HEK293 (cell line): Measurements from ENCODE around the gene L3MBTL4.
"Not testable (repeated sequence)": the region's sequence is repeated elsewhere in the genome, so short reads cannot be mapped to it uniquely, and the experiment has no call there.

ENCODE experiments used
- CTCF ChIA-PET: fragments of 350-600 bp; formaldehyde crosslinking; extraction: SDS; loops from one replicate; lab custom pipeline; 2021; ENCODE audit warnings: antibody characterized with exemption; lab: Yijun Ruan, JAX
- POLR2A ChIA-PET: fragments of 300-600 bp; formaldehyde crosslinking; extraction: SDS; loops from one replicate; lab custom pipeline; 2020; ENCODE audit warnings: antibody characterized with exemption, inconsistent platforms; lab: Yijun Ruan, JAX
- H3K27ac ChIP-seq: fragments of 200-500 bp; sonication (Bioruptor generic); 2 replicates; pipeline ENCODE4 v1.5.1; 2014; ENCODE audit warnings: low read depth, low read length, control low read depth, inconsistent platforms; ENCODE audit errors: extremely low read depth
- H3K36me3 ChIP-seq, 2 experiments: fragments of 200-500 bp in 1 of 2; sonication (Bioruptor generic) in 1 of 2; 1 replicate in 1 of 2; 2 replicates in 1 of 2; pipeline ENCODE4 v1.5.1; 2014 to 2017; ENCODE audit warnings: inconsistent platforms in 2 of 2, low read length in 2 of 2; ENCODE audit not compliant: control insufficient read depth in 2 of 2, insufficient read depth in 1 of 2
- H3K4me1 ChIP-seq: fragments of 200-500 bp; sonication (Bioruptor generic); 2 replicates; pipeline ENCODE4 v1.5.1; 2014; ENCODE audit warnings: mild to moderate bottlenecking, low read length, inconsistent platforms; ENCODE audit not compliant: control insufficient read depth, insufficient read depth
- H3K4me3 ChIP-seq: 2 replicates; pipeline ENCODE4 v1.5.1; 2011; ENCODE audit warnings: low read depth, mild to moderate bottlenecking, control low read depth, low read length, moderate library complexity
- H3K9me3 ChIP-seq: fragments of 200-500 bp; sonication (Bioruptor generic); 2 replicates; pipeline ENCODE4 v1.5.1; 2014; ENCODE audit warnings: low read depth, low read length, inconsistent platforms; ENCODE audit not compliant: control insufficient read depth, insufficient read depth
- KLF10 ChIP-seq: fragments of 450-650 bp; IDR thresholded peaks from 2 replicates; pipeline ENCODE4 v1.5.1; 2018; ENCODE audit warnings: missing biosample characterization, mild to moderate bottlenecking, missing genetic modification characterization
- PRDM1 ChIP-seq: fragments of 450-650 bp; formaldehyde crosslinking; IDR thresholded peaks from 2 replicates; pipeline ENCODE4; 2016; ENCODE audit warnings: missing biosample characterization, missing genetic modification characterization
- REPIN1 ChIP-seq: fragments of 450-650 bp; formaldehyde crosslinking; IDR thresholded peaks from 2 replicates; pipeline ENCODE4 v1.5.1; 2017; ENCODE audit warnings: missing biosample characterization, missing genetic modification characterization, low read depth
- ZFHX2 ChIP-seq: fragments of 450-650 bp; formaldehyde crosslinking; conservative IDR thresholded peaks from 2 replicates; pipeline ENCODE4 v1.5.1; 2016; ENCODE audit warnings: missing biosample characterization, missing genetic modification characterization
- ZNF169 ChIP-seq: fragments of 450-650 bp; formaldehyde crosslinking; IDR thresholded peaks from 2 replicates; pipeline ENCODE4 v1.5.1; 2016; ENCODE audit warnings: missing biosample characterization, missing genetic modification characterization
- ZNF2 ChIP-seq: fragments of 450-650 bp; formaldehyde crosslinking; IDR thresholded peaks from 2 replicates; pipeline ENCODE4 v1.5.1; 2016; ENCODE audit warnings: missing biosample characterization, missing genetic modification characterization
- ZNF549 ChIP-seq: fragments of 450-650 bp; IDR thresholded peaks from 2 replicates; pipeline ENCODE4 v1.5.1; 2018; ENCODE audit warnings: missing biosample characterization, missing genetic modification characterization, mild to moderate bottlenecking, inconsistent platforms, moderate library complexity
- ZNF560 ChIP-seq: fragments of 450-650 bp; formaldehyde crosslinking; IDR thresholded peaks from 2 replicates; pipeline ENCODE4 v1.5.1; 2017; ENCODE audit warnings: missing biosample characterization, missing genetic modification characterization, borderline replicate concordance
- ZNF561 ChIP-seq: fragments of 450-650 bp; IDR thresholded peaks from 2 replicates; pipeline ENCODE4 v1.5.1; 2018; ENCODE audit warnings: missing biosample characterization, missing genetic modification characterization, borderline replicate concordance
- ZNF610 ChIP-seq: fragments of 450-650 bp; formaldehyde crosslinking; IDR thresholded peaks from 2 replicates; pipeline ENCODE4 v1.5.1; 2016; ENCODE audit warnings: missing biosample characterization, missing genetic modification characterization, borderline replicate concordance
- ZNF776 ChIP-seq: fragments of 450-650 bp; formaldehyde crosslinking; IDR thresholded peaks from 2 replicates; pipeline ENCODE4 v1.5.0; 2017; ENCODE audit warnings: missing biosample characterization, missing genetic modification characterization, borderline replicate concordance
- ZSCAN23 ChIP-seq: fragments of 450-650 bp; formaldehyde crosslinking; IDR thresholded peaks from 2 replicates; pipeline ENCODE4 v1.5.1; 2016; ENCODE audit warnings: missing biosample characterization, missing genetic modification characterization
- TF ChIP-seq, protein P1 (sequence below): fragments of 450-650 bp; formaldehyde crosslinking; conservative IDR thresholded peaks from 2 replicates; pipeline ENCODE4 v1.5.1; 2016; ENCODE audit warnings: low read depth, missing biosample characterization, missing genetic modification characterization
- TF ChIP-seq, protein P2 (sequence below): fragments of 450-650 bp; formaldehyde crosslinking; IDR thresholded peaks from 2 replicates; pipeline ENCODE4 v1.5.1; 2016; ENCODE audit warnings: missing biosample characterization, missing genetic modification characterization
- TF ChIP-seq, protein P3 (sequence below): fragments of 450-650 bp; formaldehyde crosslinking; IDR thresholded peaks from 2 replicates; pipeline ENCODE4 v1.5.1; 2016; ENCODE audit warnings: missing biosample characterization, missing genetic modification characterization

L3MBTL4 gene

GRCh38 chr18:6280211-6280743 is 134.4 kb downstream of the L3MBTL4 start:
- TF ChIP-seq ZNF549 = no peak
- TF ChIP-seq ZNF610 (tag by site-specific recombination) = no peak
- no peak for TF ChIP-seq ZNF560
- no peak for TF ChIP-seq ZNF169 (tag by site-specific recombination)
- no peak for TF ChIP-seq REPIN1 (tag by site-specific recombination)
- Histone ChIP-seq H3K9me3 (no peaks in the 10 kb centered on the region), H3K27ac (no peak overlapping the region), H3K4me1 (no peaks in the 10 kb centered on the region; the same call in 1 of the 2 replicates), H3K4me3 (no peak overlapping the region), H3K36me3 (no peaks in the 10 kb centered on the region)
- POLR2A ChIA-PET = interaction anchor here (0.6 kb wide), 1 partner anchor 664 kb away, joined by 5 read pairs; no protein-coding TSS in a partner anchor
- CTCF ChIA-PET = interaction anchor here (0.5 to 0.6 kb wide), 2 partner anchors 72 to 79 kb away, joined by 3 to 4 read pairs; no protein-coding TSS in a partner anchor

DNA sequence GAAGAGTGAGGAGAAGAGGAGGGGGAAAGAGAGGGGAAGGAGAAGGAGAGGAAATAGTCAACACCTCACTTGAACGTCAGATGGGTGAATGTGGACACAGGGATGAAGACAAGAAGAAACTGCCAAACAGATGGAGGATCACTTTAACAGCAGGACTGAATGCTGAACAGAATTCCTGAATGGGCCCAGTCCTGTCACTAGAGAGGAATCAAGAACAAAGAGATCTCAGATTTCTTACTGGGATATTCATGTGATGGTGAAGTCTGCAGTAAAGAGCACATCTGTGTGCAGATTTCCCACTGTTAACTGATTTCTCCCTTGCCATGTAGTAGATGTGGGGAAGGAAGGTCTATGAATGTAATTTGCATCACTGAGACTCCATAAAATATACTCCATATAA is 135.4 kb downstream of the L3MBTL4 start:
- Histone ChIP-seq H3K9me3 (no peaks in the 10 kb centered on the region), H3K4me3 (no peak overlapping the region), H3K4me1 (no peaks in the 10 kb centered on the region; the same call in 1 of the 2 replicates), H3K27ac (no peak overlapping the region), H3K36me3 (no peaks in the 10 kb centered on the region)
- ChIA-PET POLR2A (no interaction called here), CTCF (interaction anchor here (0.6 kb wide), 1 partner anchor 423 kb away, joined by 3 read pairs; no protein-coding TSS in a partner anchor)
- no peak for TF ChIP-seq ZFHX2
- no peak for TF ChIP-seq ZNF776 (tag by site-specific recombination)
- TF ChIP-seq, protein P1, sequence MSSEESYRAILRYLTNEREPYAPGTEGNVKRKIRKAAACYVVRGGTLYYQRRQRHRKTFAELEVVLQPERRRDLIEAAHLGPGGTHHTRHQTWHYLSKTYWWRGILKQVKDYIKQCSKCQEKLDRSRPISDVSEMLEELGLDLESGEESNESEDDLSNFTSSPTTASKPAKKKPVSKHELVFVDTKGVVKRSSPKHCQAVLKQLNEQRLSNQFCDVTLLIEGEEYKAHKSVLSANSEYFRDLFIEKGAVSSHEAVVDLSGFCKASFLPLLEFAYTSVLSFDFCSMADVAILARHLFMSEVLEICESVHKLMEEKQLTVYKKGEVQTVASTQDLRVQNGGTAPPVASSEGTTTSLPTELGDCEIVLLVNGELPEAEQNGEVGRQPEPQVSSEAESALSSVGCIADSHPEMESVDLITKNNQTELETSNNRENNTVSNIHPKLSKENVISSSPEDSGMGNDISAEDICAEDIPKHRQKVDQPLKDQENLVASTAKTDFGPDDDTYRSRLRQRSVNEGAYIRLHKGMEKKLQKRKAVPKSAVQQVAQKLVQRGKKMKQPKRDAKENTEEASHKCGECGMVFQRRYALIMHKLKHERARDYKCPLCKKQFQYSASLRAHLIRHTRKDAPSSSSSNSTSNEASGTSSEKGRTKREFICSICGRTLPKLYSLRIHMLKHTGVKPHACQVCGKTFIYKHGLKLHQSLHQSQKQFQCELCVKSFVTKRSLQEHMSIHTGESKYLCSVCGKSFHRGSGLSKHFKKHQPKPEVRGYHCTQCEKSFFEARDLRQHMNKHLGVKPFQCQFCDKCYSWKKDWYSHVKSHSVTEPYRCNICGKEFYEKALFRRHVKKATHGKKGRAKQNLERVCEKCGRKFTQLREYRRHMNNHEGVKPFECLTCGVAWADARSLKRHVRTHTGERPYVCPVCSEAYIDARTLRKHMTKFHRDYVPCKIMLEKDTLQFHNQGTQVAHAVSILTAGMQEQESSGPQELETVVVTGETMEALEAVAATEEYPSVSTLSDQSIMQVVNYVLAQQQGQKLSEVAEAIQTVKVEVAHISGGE (tag by site-specific recombination) = no peak
- no peak for TF ChIP-seq PRDM1 (tag by site-specific recombination)

- CTCF ChIA-PET = interaction anchor here (0.7 kb wide), 1 partner anchor 671 kb away, joined by 3 read pairs; no protein-coding TSS in a partner anchor
- H3K27ac ChIP-seq = no peak overlapping the region
- POLR2A ChIA-PET = no interaction called here
- no peaks in the 10 kb centered on the region for H3K36me3 ChIP-seq
- H3K9me3 ChIP-seq = no peaks in the 10 kb centered on the region
- H3K4me1 ChIP-seq = no peaks in the 10 kb centered on the region; the same call in 1 of the 2 replicates
- H3K4me3 ChIP-seq = no peak overlapping the region
- TF ChIP-seq KLF10 (no peak), ZNF2 (tag by site-specific recombination) (no peak), ZNF561 (tag by site-specific recombination) (no peak), ZSCAN23 (tag by site-specific recombination) (no peak)
- TF ChIP-seq, protein P2, sequence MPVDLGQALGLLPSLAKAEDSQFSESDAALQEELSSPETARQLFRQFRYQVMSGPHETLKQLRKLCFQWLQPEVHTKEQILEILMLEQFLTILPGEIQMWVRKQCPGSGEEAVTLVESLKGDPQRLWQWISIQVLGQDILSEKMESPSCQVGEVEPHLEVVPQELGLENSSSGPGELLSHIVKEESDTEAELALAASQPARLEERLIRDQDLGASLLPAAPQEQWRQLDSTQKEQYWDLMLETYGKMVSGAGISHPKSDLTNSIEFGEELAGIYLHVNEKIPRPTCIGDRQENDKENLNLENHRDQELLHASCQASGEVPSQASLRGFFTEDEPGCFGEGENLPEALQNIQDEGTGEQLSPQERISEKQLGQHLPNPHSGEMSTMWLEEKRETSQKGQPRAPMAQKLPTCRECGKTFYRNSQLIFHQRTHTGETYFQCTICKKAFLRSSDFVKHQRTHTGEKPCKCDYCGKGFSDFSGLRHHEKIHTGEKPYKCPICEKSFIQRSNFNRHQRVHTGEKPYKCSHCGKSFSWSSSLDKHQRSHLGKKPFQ (tag by site-specific recombination) = no peak
- TF ChIP-seq, protein P3, sequence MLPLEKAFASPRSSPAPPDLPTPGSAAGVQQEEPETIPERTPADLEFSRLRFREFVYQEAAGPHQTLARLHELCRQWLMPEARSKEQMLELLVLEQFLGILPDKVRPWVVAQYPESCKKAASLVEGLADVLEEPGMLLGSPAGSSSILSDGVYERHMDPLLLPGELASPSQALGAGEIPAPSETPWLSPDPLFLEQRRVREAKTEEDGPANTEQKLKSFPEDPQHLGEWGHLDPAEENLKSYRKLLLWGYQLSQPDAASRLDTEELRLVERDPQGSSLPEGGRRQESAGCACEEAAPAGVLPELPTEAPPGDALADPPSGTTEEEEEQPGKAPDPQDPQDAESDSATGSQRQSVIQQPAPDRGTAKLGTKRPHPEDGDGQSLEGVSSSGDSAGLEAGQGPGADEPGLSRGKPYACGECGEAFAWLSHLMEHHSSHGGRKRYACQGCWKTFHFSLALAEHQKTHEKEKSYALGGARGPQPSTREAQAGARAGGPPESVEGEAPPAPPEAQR (tag by site-specific recombination) = no peak
Measured at GRCh38 chr18:6273423-6273822, 141.3 kb downstream of the L3MBTL4 start.

DNA sequence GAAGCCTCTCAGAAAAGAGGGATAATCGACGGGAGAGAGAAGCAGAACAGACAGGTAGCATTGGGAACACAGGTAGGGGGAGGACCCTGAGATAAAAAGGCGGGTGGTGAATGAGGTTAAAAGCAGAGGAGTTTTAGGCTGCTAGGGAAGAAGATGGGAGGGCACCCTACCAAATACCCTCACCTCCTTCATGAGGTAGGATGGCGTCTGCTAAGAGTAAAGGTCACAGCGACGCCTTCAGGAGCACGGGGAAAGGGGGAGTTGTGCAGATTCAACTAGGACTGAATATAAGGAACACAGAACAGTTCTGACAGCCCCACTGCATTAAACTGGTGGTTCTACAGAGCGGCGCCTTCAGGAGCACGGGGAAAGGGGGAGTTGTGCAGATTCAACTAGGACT is 142.6 kb downstream of the L3MBTL4 start:
- H3K9me3 ChIP-seq, H3K27ac ChIP-seq, H3K4me1 ChIP-seq, H3K4me3 ChIP-seq, POLR2A ChIA-PET, CTCF ChIA-PET, H3K36me3 ChIP-seq: not testable (repeated sequence)
